Fibroblast of mammary gland (primary cell): ENCODE measurements around the gene CLDN20.

Experiments used
- DNase-seq: peaks from one replicate; pipeline ENCODE4 v3.0.0-alpha.2; 2010; ENCODE audit warnings: low read depth
- H3K4me3 ChIP-seq: 2 replicates; pipeline ENCODE4 v1.5.1; 2011; ENCODE audit warnings: low read depth, mild to moderate bottlenecking, low read length, moderate library complexity; ENCODE audit not compliant: control insufficient read depth
- CTCF ChIP-seq: conservative IDR thresholded peaks from 2 replicates; pipeline ENCODE4 v1.5.1; 2011; ENCODE audit warnings: low read depth, low read length, inconsistent platforms; ENCODE audit not compliant: control insufficient read depth, insufficient read depth

CLDN20 gene

GRCh38 chr6:155314773-155315515, 51.1 kb downstream of the CLDN20 start:
- TF ChIP-seq CTCF, result no peak
- DNase-seq, result peak; percentile 95
- H3K4me3 ChIP-seq, result peak overlapping the region; percentile 87

- peak overlapping the region; percentile 87 for H3K4me3 ChIP-seq
- TF ChIP-seq CTCF, result no peak
- peak; percentile 71 for DNase-seq
These were observed 51.7 kb downstream of the CLDN20 start for GRCh38 chr6:155315516-155315871.

- TF ChIP-seq CTCF, result no peak
- DNase-seq, result no peak
- H3K4me3 ChIP-seq, result no peak overlapping the region
These were observed 52.6 kb downstream of the CLDN20 start for GRCh38 chr6:155316419-155316818.

- TF ChIP-seq CTCF, result peak; percentile 26
These were observed 53.4 kb downstream of the CLDN20 start for GRCh38 chr6:155317186-155317585.

GRCh38 chr6:155319902-155320301, 56.1 kb downstream of the CLDN20 start:
- TF ChIP-seq CTCF, result no peak
- DNase-seq, result no peak
- H3K4me3 ChIP-seq, result no peak overlapping the region

More at GRCh38 chr6:155317186-155317585, 53.4 kb downstream of the CLDN20 start:
- DNase-seq, result peak; percentile 20
- no peak overlapping the region for H3K4me3 ChIP-seq

GRCh38 chr6:155324172-155324571, 60.4 kb downstream of the CLDN20 start:
- DNase-seq, result no peak
- no peak for TF ChIP-seq CTCF
- no peak overlapping the region for H3K4me3 ChIP-seq
